Measurements from ENCODE around the gene VSIR. TPM values are rescaled to one million over a fixed set of nuclear protein-coding genes. Genes with fewer than 3 reads are reported as not detected.

Gene VSIR
- total RNA-seq, 1 experiment from 2014 or later, result 18.5 TPM

DNA sequence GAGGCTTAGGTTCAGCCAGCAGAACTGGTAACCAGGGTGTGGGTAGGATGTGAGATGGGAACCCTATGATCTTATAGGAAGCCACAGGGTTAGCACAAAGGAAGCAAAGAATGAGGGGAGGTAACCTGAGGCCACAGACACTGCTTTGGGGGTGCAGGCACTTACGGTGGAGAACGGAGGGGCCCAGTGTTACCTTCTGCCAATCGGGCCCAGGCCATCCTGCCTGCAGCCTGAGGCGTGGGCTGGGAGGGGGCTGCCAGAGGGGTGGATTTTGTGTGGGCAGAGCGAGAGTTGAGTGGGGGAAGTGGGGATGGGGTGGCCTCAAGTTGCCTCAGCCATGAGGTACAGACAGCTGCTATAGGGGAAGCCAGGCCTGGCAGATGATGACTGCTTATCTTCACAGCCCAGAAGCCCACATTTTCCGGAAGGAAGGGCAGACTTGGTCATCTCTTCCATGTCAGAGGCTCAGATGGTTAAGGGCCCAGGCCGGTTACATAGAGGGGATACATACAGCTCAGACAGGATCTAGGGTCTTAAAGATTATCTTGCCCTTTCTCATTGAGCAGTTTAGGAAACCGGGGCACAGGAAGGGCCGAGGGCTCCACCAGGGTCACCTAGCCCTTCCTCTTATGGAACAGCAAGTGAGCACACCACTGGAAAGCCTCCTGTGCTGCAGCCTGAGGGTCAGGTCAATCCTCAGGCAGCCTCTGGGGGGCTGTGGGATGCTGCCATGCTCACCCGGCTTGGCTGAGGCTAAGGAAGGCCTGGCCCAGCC, 24.4 kb upstream of the VSIR start:
- ATAC-seq (no peak), DNase-seq (ENCODE audit: low read depth, low spot score) (no peak)
- H3K9ac ChIP-seq (ENCODE audit: low read length), result no peak overlapping the region
- H3K9me3 ChIP-seq (ENCODE audit: control insufficient read depth in 1 of 2, insufficient read depth in 1 of 2, low read depth in 1 of 2, low read length in 2 of 2), result no peaks in the 10 kb centered on the region
- CTCF ChIA-PET, result no interaction called here
- no peak overlapping the region for H3K4me3 ChIP-seq (replicated peaks in 1 of 2; ENCODE audit: low read depth in 1 of 2, low read length in 2 of 2)
- RAD21 ChIA-PET (ENCODE audit: low non-redundant PET in 1 of 2, low total read pairs in 2 of 2, uncharacterized antibody in 2 of 2, unreplicated experiment in 2 of 2), result no interaction called here
- H3K36me3 ChIP-seq (ENCODE audit: control insufficient read depth in 1 of 2, insufficient read depth in 2 of 2, low read length in 2 of 2), result no peaks in the 10 kb centered on the region
- no peak overlapping the region for H2AFZ ChIP-seq (ENCODE audit: low read depth, low read length, poor library complexity, severe bottlenecking)
- H3K9me2 ChIP-seq (ENCODE audit: insufficient read depth), result no peaks in the 10 kb centered on the region
- no peak overlapping the region for H3K27ac ChIP-seq (ENCODE audit: low read depth, low read length)
- TF ChIP-seq, protein P1, sequence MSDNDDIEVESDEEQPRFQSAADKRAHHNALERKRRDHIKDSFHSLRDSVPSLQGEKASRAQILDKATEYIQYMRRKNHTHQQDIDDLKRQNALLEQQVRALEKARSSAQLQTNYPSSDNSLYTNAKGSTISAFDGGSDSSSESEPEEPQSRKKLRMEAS (IDR thresholded peaks at IDR 0.05), result no peak
- no peak for TF ChIP-seq JUND (IDR thresholded peaks at IDR 0.05)
- TF ChIP-seq, protein P2, sequence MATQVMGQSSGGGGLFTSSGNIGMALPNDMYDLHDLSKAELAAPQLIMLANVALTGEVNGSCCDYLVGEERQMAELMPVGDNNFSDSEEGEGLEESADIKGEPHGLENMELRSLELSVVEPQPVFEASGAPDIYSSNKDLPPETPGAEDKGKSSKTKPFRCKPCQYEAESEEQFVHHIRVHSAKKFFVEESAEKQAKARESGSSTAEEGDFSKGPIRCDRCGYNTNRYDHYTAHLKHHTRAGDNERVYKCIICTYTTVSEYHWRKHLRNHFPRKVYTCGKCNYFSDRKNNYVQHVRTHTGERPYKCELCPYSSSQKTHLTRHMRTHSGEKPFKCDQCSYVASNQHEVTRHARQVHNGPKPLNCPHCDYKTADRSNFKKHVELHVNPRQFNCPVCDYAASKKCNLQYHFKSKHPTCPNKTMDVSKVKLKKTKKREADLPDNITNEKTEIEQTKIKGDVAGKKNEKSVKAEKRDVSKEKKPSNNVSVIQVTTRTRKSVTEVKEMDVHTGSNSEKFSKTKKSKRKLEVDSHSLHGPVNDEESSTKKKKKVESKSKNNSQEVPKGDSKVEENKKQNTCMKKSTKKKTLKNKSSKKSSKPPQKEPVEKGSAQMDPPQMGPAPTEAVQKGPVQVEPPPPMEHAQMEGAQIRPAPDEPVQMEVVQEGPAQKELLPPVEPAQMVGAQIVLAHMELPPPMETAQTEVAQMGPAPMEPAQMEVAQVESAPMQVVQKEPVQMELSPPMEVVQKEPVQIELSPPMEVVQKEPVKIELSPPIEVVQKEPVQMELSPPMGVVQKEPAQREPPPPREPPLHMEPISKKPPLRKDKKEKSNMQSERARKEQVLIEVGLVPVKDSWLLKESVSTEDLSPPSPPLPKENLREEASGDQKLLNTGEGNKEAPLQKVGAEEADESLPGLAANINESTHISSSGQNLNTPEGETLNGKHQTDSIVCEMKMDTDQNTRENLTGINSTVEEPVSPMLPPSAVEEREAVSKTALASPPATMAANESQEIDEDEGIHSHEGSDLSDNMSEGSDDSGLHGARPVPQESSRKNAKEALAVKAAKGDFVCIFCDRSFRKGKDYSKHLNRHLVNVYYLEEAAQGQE (IDR thresholded peaks at IDR 0.05; ENCODE audit: low read depth), result no peak
- no peak for TF ChIP-seq POLR2A (IDR thresholded peaks at IDR 0.05; ENCODE audit: borderline replicate concordance, extremely low read depth, insufficient read depth, insufficient read length)
- no peak for TF ChIP-seq YY1 (IDR thresholded peaks at IDR 0.05; ENCODE audit: extremely low read depth, insufficient replicate concordance, low read depth, low read length)
- TF ChIP-seq CEBPB (IDR thresholded peaks at IDR 0.05; ENCODE audit: low read depth), result no peak
- no peak for TF ChIP-seq EGR1 (IDR thresholded peaks at IDR 0.05; ENCODE audit: low read depth)
- TF ChIP-seq ZFX (IDR thresholded peaks at IDR 0.05), result no peak
- TF ChIP-seq ELF1 (IDR thresholded peaks at IDR 0.05; ENCODE audit: borderline replicate concordance, low read depth), result no peak
- no peak for TF ChIP-seq CBX3 (IDR thresholded peaks at IDR 0.05; ENCODE audit: low read depth)
- TF ChIP-seq, protein P3, sequence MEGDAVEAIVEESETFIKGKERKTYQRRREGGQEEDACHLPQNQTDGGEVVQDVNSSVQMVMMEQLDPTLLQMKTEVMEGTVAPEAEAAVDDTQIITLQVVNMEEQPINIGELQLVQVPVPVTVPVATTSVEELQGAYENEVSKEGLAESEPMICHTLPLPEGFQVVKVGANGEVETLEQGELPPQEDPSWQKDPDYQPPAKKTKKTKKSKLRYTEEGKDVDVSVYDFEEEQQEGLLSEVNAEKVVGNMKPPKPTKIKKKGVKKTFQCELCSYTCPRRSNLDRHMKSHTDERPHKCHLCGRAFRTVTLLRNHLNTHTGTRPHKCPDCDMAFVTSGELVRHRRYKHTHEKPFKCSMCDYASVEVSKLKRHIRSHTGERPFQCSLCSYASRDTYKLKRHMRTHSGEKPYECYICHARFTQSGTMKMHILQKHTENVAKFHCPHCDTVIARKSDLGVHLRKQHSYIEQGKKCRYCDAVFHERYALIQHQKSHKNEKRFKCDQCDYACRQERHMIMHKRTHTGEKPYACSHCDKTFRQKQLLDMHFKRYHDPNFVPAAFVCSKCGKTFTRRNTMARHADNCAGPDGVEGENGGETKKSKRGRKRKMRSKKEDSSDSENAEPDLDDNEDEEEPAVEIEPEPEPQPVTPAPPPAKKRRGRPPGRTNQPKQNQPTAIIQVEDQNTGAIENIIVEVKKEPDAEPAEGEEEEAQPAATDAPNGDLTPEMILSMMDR (IDR thresholded peaks at IDR 0.05 in 2 of 3, conservative IDR thresholded peaks at IDR 0.05 in 1 of 3; ENCODE audit: borderline replicate concordance in 1 of 3, insufficient read depth in 1 of 3, low read depth in 2 of 3, low read length in 2 of 3), result no peak
- no peak for TF ChIP-seq EZH2 (IDR thresholded peaks at IDR 0.05)
- TF ChIP-seq, protein P4, sequence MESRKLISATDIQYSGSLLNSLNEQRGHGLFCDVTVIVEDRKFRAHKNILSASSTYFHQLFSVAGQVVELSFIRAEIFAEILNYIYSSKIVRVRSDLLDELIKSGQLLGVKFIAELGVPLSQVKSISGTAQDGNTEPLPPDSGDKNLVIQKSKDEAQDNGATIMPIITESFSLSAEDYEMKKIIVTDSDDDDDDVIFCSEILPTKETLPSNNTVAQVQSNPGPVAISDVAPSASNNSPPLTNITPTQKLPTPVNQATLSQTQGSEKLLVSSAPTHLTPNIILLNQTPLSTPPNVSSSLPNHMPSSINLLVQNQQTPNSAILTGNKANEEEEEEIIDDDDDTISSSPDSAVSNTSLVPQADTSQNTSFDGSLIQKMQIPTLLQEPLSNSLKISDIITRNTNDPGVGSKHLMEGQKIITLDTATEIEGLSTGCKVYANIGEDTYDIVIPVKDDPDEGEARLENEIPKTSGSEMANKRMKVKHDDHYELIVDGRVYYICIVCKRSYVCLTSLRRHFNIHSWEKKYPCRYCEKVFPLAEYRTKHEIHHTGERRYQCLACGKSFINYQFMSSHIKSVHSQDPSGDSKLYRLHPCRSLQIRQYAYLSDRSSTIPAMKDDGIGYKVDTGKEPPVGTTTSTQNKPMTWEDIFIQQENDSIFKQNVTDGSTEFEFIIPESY (IDR thresholded peaks at IDR 0.05; ENCODE audit: extremely low read depth, insufficient replicate concordance, low read length), result no peak
- H3K4me1 ChIP-seq (ENCODE audit: control insufficient read depth in 1 of 2, insufficient read depth in 2 of 2, low read length in 2 of 2), result no peaks in the 10 kb centered on the region
- no TSS peak for BruUV-seq (replicated peaks)
- intact Hi-C loops (cut with micrococcal nuclease), result loop anchor here (10.0 kb wide), 1 partner anchor 213 kb away; no protein-coding TSS in a partner anchor
- H3K4me2 ChIP-seq (ENCODE audit: low read length), result no peak overlapping the region
- H3K79me2 ChIP-seq (ENCODE audit: insufficient read depth, low read length), result no peaks in the 10 kb centered on the region
- no peaks in the 10 kb centered on the region for H4K20me1 ChIP-seq (ENCODE audit: insufficient read depth)
- H3K27me3 ChIP-seq (ENCODE audit: insufficient read depth, low read length), result 0 out of 2 replicates have a peak, but pooled peaks cover 4% of the 10 kb centered on the region
- POLR2A ChIA-PET, result no interaction called here

All from HCT116 (cell line).